GDM1 (cell line): ENCODE data around the gene PRR22.

ENCODE experiments used
- DNase-seq: peaks from one replicate; lab custom pipeline; 2025; lab: John Stamatoyannopoulos, UW

Gene PRR22

GRCh38 chr19:5814123-5814851 lies 29.7 kb upstream of the PRR22 start:
- no peak for DNase-seq

GRCh38 chr19:5811117-5811516 lies 26.6 kb upstream of the PRR22 start:
- DNase-seq: no peak

GRCh38 chr19:5809469-5809868 lies 24.9 kb upstream of the PRR22 start:
- no peak for DNase-seq

GRCh38 chr19:5809053-5809452 lies 24.5 kb upstream of the PRR22 start:
- DNase-seq: no peak

- DNase-seq: no peak
These were observed 23.7 kb upstream of the PRR22 start for GRCh38 chr19:5808120-5808816.

GRCh38 chr19:5806905-5807304 lies 22.4 kb upstream of the PRR22 start:
- no peak for DNase-seq

- DNase-seq: no peak
These were observed 21.6 kb upstream of the PRR22 start for GRCh38 chr19:5806133-5806489.

- DNase-seq: peak; percentile 41
These were observed 21.1 kb upstream of the PRR22 start for GRCh38 chr19:5805462-5806132.

- DNase-seq: no peak
These were observed 20.2 kb upstream of the PRR22 start, which contains the start of gene NRTN for GRCh38 chr19:5804516-5805461. NRTN (plus strand) TSS chr19:5805067; CDS start chr19:5824166, 19,099 bp downstream.

GRCh38 chr19:5803752-5804515 lies 19.4 kb upstream of the PRR22 start:
- peak; percentile 90 for DNase-seq

- no peak for DNase-seq
These were observed 18.9 kb upstream of the PRR22 start for GRCh38 chr19:5803441-5803751.

GRCh38 chr19:5801796-5802619 lies 17.5 kb upstream of the PRR22 start:
- DNase-seq: no peak

GRCh38 chr19:5800361-5801270 lies 16.1 kb upstream of the PRR22 start:
- no peak for DNase-seq

- DNase-seq: no peak
These were observed 15.0 kb upstream of the PRR22 start for GRCh38 chr19:5799247-5800241.

GRCh38 chr19:5798244-5798643 lies 13.7 kb upstream of the PRR22 start:
- no peak for DNase-seq

GRCh38 chr19:5795382-5795919 lies 10.9 kb upstream of the PRR22 start:
- no peak for DNase-seq

- no peak for DNase-seq
These were observed 8.6 kb upstream of the PRR22 start for GRCh38 chr19:5793188-5793587.

GRCh38 chr19:5792224-5792623 lies 7.7 kb upstream of the PRR22 start:
- DNase-seq: no peak
